Measurements from ENCODE around the gene VSIG4.
"Not testable (repeated sequence)": the region's sequence is repeated elsewhere in the genome, so short reads cannot be mapped to it uniquely, and the experiment has no call there.

Gene VSIG4, protein sequence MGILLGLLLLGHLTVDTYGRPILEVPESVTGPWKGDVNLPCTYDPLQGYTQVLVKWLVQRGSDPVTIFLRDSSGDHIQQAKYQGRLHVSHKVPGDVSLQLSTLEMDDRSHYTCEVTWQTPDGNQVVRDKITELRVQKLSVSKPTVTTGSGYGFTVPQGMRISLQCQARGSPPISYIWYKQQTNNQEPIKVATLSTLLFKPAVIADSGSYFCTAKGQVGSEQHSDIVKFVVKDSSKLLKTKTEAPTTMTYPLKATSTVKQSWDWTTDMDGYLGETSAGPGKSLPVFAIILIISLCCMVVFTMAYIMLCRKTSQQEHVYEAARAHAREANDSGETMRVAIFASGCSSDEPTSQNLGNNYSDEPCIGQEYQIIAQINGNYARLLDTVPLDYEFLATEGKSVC

DNA sequence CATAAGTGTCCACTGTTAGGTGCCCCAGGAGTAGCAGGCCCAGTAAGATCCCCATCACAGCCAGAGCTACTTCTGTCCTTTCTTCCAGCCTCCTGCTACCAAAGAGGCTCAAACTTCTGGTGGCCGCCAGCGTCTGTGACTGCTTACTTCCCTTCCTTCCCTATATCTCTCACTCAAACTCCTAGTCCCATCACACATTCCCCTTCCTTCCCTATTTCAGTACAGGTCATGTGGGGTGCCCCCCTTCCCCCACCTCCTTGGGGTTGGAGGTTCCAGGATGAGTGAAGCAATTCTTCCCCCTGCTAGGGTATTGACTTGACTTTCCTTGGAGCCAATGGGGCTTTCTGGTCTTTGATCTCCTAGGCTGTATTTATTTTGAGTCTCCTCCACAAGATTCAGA is at the start of gene VSIG4:
TSS of gene VSIG4 (minus strand) at position 137 of the 400 bp plus-strand sequence. CDS start at position 55, 82 bp downstream.
- DNase-seq: peak in 1 of 2 donors; percentile 53

DNA sequence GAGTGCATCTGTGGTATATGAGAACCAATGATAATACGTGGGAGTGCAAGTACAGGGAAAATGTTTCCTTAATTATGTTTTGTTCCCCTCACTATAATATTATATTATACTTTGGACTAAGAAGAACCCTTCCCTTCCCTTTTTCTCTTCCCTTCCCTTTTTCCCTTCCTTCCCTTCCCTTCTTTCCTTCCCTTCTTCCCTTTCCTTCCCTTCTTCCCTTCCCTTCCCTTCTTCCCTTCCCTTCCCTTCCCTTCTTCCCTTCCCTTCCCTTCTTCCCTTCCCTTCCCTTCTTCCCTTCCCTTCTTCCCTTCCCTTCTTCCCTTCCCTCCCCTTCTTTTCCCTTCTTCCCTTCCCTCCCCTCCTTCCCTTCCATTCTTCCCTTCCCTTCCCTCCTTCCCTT is 36.9 kb upstream of the VSIG4 start:
- no peak for DNase-seq

DNA sequence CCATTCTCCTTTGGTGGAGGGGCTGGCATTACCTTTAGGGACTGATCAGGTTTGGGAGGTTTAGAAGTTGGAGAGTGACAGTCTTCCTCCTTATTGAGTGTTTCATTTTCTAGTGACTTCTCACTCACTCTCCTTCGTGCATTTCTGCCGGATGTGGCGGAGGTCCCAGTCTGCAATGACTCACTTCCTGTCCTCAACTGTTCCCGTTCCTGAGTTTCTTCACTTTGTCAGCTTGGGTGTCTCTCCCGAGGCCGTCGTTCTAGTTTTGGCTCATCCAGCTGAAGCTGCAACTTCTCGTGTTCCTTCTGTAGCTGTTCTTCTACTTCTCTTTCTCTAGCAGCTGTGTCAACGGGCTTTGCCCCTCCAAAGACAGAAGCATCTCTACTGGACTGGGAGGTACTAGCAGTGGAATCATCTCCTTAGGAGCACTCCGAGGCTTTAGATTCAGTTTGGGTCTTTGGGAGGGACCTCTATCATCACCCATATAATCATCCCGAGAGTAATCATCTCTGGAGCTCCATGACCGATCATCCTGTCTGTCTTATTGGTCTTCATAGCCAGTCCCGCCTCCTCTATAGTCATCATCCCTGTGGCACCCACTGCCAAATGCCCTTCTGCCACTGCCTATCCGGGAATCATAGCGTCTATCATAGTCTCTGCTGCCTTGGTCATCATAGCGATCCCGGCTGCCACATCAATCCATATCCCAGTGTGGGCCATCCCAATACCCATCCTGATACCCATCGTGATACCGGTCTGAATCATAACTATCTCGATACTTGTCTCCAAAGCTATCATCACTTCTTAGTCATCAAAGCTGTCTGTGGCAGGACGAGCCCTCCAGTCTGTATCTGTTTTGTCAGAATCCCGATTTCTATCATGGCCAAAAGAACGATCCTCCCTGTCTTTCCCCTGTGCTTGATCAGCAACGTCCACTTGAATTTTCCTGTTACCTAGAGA is 35.3 kb upstream of the VSIG4 start:
- DNase-seq: peak; percentile 59 to 72

DNA sequence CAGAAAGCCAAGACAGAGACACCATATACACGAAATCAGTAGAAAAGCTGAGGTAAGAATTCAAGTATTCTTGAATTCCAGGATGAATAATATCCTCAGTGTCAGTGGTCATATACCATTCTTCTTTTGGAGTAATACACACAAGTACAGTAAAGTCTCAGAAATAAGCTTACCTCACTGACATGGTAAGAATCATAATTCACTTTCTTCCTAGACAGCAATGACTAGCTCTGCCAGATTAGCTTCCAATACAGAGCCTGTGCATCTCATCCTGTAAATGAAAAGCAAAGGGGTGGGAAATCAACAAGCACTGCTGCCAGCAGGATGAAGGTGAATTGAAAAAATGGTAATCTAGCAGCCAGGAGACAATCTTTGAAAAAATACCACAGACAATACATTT is 31.2 kb upstream of the VSIG4 start:
- no peak for DNase-seq

DNA sequence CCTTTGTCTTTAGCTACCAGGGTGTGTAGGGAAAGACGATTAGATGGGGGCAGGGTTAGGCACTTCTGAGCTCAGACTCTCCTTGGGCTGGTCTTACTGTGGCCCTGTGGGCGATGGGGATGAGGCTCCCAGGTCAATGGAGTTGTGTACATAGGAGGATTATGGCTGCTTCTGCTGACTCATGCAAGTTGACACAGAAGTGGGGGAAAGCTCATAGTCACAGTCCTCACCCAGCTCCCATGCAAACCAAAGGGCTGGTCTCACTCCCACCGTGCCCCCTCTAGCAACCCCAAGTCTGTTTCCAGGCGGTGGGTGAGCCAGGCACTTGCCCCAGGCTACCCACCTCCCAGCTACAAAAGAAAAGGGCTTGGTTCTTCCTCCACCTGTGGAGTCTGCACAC is 24.4 kb upstream of the VSIG4 start:
- DNase-seq: no peak

DNA sequence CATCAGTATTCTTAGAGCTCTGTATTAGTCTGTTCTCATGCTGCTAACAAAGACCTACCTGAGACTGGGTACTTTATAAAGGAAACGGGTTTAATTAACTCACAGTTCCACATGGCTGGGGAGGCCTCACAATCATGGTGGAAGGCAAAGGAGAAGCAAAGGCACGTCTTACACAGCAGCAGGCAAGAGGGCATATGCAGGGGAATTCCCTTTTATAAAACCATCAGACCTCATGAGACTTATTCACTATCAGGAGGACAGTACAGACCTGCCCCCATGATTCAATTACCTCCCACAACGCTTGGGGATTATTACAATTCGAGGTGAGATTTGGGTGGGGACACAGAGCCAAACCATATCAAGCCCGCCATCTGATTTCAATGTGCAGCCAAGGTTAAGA is 17.1 kb upstream of the VSIG4 start:
- not testable (repeated sequence) for DNase-seq

DNA sequence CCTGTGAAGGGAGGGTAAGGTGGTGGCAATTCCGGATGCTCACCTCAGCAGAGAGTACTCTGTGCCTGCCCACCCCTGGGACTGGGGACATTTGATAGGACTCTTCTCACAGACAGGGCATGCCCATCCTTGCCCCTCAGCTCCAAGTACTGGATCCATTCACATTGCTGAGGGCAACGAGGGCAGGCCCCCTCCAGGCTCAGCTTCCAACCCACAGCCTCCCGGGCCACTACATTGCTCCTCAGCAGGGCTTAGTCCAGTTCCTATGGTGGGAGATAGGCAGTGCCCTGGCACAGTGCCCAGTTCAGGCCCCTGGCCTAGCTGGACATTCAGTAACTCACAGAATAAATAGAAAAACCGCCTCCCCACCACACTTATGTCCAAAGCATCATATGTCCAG is 15.1 kb upstream of the VSIG4 start:
- no peak for DNase-seq

DNA sequence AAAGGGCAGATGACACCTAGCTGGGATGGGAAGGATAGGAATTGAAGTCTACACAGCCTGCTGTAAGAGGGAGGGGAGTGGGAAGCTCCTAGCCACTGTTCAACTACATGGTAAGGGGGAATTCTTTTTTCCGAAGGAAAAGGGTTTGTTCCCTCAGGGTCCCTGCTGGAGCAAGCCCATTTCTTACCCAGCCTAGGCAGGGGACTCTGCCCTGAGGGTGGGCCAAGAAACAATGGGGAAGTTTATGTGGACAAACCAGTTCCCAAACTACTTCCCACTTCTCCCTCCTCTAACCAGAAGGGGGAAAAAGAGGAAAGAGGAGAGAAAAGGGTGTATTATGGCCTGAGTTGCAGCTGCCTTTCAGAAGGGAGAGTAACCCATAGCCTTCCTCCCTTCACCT is 13.5 kb upstream of the VSIG4 start:
- no peak for DNase-seq

DNA sequence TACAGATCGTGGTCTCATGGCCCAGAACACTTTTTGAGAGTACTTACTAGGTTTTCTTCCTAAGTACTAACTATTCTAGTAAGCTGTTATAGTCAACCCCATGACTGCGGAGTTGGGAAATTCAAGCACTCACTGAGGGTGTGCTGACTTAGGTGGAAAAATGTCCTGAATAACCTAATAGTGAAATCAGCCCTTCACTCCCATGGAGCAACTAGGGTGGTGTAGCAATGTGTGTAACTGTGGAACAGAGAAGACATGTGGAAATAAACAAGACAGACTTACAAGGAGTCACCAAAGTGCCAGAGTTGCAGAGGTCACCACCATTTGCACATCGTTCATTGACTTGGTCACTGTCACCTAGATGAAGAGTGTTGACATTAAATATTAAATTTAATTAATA is 12.1 kb upstream of the VSIG4 start:
- DNase-seq: peak; percentile 81 to 90

DNA sequence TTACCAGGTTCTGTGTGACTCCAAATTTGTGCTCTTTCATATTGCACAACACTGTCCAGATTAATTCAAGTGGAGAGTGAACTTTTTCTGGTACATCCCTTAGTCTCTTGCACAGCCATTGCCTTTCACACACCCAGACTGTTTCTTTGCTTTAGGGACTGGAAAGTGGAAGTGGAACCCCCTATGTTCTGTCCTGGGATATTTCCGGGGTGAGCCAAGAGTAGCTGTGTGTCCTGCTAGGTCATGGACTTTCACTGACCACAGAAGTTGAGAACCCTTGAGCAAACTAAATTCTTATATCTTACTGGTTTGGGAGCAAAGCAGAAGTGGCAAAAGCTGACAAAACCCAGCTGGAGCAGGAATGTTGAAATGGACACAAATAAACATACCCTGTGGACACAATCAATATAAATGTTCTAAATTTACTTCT is 10.3 kb upstream of the VSIG4 start:
- DNase-seq: peak; percentile 73 to 95

DNA sequence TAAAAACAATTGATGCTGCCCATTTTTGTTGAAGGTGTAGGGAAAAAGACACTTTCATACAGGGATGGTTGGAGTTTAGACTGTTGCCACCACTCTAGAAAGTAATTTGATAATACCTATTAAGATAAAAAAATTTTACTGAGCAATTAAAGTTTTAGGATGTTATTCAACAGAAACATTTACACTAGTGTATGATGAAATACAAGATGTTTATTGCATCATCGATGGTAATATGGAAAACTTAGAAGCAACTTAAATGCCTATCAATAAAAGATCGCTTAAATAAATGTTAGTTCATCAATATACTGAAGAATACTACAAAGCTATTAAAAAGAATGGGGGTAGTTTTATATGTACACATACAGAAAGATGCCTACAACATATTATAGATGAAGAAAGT is 9.2 kb upstream of the VSIG4 start:
- no peak for DNase-seq

DNA sequence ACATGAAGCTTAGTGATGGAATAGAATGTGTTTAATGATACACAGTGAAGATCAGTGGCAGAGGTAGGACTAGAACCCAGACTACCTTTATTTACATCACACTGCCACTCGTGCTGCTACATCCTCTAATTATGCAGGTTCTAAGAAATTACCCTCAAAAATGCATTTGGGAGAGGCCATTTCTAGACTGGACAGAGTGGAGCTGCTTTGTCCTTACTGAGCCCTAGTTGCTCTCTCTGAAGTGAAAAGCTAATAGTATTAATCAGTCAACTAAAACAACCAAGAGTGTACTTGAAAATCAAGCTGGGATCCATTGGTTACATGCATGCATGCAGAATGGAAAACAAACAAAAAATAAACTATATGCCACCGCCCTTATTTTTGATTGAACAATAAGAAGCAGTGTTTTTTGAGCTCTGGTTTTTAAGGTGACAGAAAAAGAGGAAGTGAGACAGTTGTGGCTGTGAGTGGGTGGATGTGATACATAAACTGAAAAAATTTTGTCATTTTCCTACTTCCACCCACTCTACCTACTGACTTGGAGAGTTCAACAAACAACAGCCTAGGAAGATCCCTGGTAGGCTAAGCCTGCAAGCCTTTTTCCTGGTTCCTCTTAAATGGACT is 6.8 kb upstream of the VSIG4 start:
- peak; percentile 78 to 91 for DNase-seq

DNA sequence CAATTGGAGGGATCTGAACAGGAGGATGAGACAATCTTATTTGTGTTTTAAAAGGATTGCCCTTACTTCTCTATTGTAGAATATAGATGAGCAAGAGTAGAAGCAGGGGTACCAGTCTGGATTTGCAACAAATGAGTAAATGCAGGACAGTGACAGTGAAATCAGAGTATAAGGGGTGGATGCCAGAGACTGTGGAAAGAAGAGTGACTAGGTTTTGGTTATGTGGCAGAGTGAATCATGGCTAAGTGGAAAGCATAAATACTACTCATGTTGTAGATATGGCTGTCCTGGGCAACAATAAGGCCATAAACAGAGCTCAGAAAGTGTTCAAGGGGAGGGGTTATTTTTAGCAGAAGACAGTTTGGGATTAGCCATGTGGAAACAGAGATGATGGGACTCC is 6.0 kb upstream of the VSIG4 start:
- no peak for DNase-seq

DNA sequence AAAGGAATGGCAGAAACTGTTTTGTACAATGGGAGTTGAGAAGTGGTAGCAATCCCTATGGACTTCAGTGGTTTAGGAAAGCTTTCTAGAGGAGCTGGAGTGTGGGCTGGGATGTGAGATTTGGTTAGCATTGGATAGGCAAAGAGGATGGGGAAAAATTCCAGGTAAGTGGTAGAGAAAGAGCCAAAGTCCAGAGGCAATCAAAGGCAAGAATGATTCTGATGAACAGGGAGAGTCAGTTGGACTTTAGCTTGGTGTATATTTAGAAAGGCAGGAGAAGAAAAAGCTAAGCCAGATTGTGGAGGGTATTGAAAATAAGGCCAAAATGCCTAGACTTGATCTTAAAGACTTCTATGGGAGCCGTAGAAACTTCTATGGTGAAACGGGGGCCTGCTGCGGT is 3.7 kb upstream of the VSIG4 start:
- no peak for DNase-seq

DNA sequence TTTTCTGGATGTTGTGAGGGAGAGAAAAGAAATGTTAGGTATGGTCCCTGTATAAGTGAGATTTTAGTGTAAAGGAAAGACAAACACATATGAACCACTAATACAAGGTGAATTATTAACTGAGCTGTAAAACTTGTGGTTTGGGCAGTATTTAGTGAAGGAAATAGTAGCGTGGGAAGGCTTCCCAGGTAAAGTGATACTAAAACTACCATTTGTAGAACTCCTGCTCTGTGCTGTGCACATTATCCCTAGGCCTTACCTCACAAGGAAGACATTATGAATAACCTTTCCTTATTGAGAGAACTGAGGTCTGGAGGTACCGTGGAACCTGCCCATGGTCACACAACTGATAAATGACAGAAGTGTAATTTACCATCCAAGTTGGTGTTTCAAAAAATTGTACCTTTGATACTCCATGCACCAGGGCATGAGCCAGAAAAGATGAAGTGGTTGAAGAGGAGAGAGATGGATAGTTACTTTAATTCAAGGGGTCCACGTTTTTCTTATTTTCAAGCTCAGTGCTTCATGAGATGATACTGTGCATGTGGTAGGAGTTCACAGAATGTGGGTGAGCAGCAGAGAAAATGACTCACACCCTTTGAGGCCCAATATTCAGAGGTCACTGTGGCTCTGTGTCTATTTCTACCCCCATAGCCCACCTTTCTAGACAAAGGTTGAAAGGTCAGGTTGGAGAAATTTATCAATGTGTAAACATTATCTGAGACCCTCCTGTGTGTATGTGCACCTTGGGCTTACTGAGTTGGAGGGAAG is 2.6 kb upstream of the VSIG4 start:
- DNase-seq: no peak

DNA sequence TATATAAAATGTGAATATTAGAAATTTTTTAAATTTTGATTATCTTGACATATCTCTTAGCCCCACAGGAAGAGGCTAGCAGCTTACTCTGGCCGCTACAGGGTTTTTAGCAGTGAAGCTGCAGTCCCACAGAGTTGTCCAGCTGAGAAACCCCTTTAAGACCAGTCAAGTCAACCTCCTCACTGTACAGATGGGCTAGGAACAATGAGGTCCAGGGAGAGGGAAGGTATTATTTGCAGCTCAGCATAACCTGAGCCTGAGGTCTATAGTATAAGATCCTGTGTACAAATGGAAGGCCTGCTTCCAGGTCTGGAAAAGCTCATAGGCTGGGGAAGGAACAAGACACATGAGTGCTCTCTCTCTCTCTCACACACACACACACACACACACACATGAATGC is 1.8 kb downstream of the VSIG4 start:
- DNase-seq: no peak

DNA sequence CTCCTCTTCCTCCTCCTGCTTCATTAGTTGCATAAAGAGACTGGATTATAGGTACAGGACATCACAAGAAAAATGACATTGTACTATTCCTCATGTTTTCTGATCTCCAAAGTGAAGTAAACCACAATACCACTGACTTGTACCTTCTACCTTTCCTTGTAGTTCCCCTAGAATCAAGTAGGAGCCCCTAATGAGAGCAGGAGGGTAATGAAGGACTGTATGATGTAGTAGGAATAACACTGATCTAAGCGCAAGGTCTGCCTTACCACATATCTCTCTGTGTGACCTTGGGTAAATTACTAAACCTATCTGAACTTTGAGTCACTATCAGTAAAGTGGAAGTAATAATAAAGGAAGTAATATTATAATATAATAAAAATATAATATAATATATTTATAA is 3.6 kb downstream of the VSIG4 start:
- no peak for DNase-seq

DNA sequence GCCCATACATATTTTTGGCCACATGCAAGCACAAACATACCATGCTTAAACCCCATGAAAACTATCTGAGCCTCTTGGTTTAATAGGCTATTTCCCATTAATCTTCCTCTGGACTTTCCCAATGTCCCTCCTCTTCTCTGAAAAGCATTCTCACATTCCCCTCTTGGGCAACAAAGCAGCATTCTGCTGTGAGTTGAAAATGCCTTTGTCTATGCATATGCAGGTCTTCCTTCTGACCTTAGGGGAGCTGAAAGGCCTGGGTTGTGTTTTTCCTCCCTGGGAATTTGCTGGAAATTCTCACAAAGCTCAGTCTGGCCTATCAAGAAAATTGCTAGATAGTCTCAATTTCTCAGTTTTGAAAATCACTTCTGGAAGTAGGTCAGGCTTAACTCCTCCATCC is 4.2 kb downstream of the VSIG4 start:
- no peak for DNase-seq

DNA sequence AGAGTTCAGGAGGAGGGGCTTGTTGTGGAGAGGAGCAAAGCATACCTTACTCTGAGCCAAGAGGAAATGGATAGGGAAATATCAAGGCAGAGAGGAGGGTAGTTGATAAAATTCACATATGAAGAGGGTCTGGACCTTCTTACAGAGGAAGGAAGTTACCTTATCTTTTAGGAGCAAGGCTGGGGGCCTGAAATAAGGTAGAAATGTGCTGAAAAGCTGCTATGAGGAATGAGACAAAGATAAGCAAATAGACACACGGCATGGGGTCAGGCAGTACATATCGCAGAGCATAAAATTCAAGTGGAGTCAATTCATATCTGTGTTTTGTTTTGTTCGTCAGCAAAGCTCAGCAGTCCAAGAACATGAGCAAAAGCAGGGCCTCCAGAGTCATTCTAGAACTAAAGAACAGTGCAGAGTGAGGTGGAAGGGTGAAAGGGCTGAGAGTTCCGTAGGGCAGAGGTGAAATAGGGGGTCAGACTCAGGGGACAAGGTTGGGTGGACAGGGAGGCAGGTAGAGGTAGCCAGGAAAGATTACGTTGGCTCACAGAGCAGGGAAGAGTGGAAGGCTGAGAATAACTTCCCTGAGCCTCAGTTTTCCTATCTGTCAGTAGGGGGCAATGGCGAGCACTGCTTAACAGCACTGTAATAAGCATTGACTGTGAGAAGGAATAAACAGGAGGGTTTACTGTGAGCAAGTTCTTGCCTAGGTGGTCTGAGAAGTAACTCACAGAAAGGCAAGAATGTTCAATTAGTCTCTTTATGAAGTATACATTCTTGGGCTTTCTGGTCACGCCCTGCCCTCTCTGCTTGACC is 9.2 kb downstream of the VSIG4 start:
- DNase-seq: no peak

DNA sequence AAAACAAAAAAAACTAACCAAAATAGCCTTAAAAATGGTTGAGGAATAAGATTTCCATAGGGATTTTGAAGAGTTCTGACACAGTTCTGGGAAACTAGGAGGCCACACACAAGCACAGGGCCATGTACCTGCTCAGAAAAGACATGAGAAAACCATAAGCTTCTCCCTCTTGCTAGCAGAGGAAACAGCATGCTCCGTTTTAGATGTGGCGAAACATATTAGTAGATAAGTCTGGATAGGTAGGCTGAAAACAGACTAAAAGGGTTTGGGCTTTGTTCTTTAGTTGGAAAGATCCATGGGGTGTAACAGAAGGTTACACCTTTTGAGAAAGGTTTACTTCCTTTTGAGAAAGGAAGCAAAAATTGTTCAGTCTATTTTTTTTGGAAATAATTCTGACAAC is 10.9 kb downstream of the VSIG4 start:
- DNase-seq: no peak

DNA sequence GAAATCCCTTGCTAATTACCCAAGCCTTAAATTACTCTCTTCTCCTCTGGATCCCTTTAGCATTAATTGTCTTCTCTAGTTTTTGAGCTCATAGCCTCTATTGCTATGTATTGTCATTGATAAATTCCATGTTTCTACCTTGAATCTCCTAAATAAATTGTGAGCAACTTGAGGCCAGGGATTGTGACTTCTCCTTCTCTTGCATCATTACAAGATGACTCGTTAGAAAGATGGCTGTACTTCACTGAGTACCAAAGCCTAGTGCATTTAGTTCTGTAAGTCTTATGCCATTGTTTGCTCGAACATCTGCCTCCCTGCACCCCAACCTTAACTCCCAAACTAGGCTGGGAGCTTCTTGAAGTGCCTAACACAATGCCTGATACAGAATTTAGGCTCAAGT is 15.3 kb downstream of the VSIG4 start:
- DNase-seq: no peak

DNA sequence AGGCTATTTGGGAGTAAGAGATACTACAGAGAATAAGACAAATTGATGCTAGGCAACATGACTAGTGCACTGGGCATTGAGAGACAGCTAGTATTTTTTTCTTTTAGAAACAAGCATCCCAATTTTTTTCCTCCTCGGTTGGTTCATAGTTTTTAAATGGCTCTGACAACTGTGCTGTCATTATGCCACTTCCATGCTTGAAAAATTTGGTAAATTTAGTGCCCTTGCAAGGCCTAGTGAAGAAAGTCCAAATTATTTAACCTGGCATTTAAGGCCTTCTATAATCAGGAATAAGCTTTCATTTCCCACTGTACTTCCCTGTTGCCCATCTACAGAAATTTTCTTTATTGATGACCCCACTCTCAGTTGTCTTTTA is 15.8 kb downstream of the VSIG4 start:
- DNase-seq: no peak

Measured in inflammatory macrophage treated with lipopolysaccharide for 1 hour (primary cell).